Loucy (cell line): ENCODE data around the gene MARCHF11.

Experiments
- H2AFZ ChIP-seq: fragments of 200-600 bp; sonication (generic); 2 replicates; pipeline ENCODE4 v1.6.0; 2016; ENCODE audit warnings: antibody characterized with exemption, mild to moderate bottlenecking, low read length, moderate library complexity
- H3F3A ChIP-seq: fragments of 200-600 bp; 2 replicates; pipeline ENCODE4 v1.6.0; 2016; ENCODE audit warnings: antibody characterized with exemption, low read depth, mild to moderate bottlenecking
- H3K27me3 ChIP-seq: fragments of 200-600 bp; sonication (generic); 2 replicates; pipeline ENCODE4 v1.6.1; 2014; ENCODE audit warnings: low read length, mild to moderate bottlenecking; ENCODE audit not compliant: insufficient read depth, poor library complexity, severe bottlenecking
- H3K36me3 ChIP-seq: fragments of 200-600 bp; sonication (generic); 2 replicates; pipeline ENCODE4 v1.6.1; 2016; ENCODE audit warnings: low read length; ENCODE audit not compliant: insufficient read depth
- H3K4me1 ChIP-seq: fragments of 200-600 bp; sonication (generic); 2 replicates; pipeline ENCODE4 v1.5.1; 2014; ENCODE audit warnings: low read length, mild to moderate bottlenecking; ENCODE audit not compliant: insufficient read depth, poor library complexity, severe bottlenecking
- H3K4me2 ChIP-seq: fragments of 200-600 bp; sonication (generic); 2 replicates; pipeline ENCODE4 v1.6.0; 2014; ENCODE audit warnings: antibody characterized with exemption, low read length, low read depth, mild to moderate bottlenecking; ENCODE audit not compliant: poor library complexity, severe bottlenecking
- H3K4me3 ChIP-seq: fragments of 200-600 bp; sonication (generic); 2 replicates; pipeline ENCODE4 v1.5.1; 2014; ENCODE audit warnings: low read length, mild to moderate bottlenecking, mixed read lengths; ENCODE audit not compliant: poor library complexity, severe bottlenecking
- H3K79me2 ChIP-seq: fragments of 200-600 bp; sonication (generic); 2 replicates; pipeline ENCODE4 v1.6.1; 2014; ENCODE audit warnings: low read length; ENCODE audit not compliant: insufficient read depth
- H3K9ac ChIP-seq: fragments of 200-600 bp; sonication (generic); 2 replicates; pipeline ENCODE4 v1.6.0; 2014; ENCODE audit warnings: mild to moderate bottlenecking, low read depth, low read length, moderate library complexity; ENCODE audit not compliant: poor library complexity, severe bottlenecking
- H3K9me2 ChIP-seq: fragments of 200-600 bp; sonication (generic); replicated peaks from 2 replicates; pipeline ENCODE4 v1.6.1; 2016; ENCODE audit warnings: low read depth, low read length, mixed read lengths
- H3K9me3 ChIP-seq: fragments of 200-600 bp; sonication (generic); 2 replicates; pipeline ENCODE4 v1.6.1; 2014; ENCODE audit warnings: mild to moderate bottlenecking, antibody characterized with exemption, low read length, low read depth; ENCODE audit not compliant: insufficient read depth
- H4K20me1 ChIP-seq: fragments of 200-600 bp; sonication (generic); 2 replicates; pipeline ENCODE4 v1.6.0; 2014; ENCODE audit warnings: antibody characterized with exemption, low read length, mild to moderate bottlenecking; ENCODE audit not compliant: insufficient read depth, poor library complexity, severe bottlenecking
- EZH2phosphoT487 ChIP-seq: fragments of 200-600 bp; IDR thresholded peaks from 2 replicates; pipeline ENCODE4 v1.6.1; 2018; ENCODE audit warnings: antibody characterized with exemption, mild to moderate bottlenecking, moderate library complexity, borderline replicate concordance
- TF ChIP-seq, protein P1 (sequence below): fragments of 200-600 bp; sonication (generic); conservative IDR thresholded peaks from 2 replicates; pipeline ENCODE4 v1.5.1; 2014; ENCODE audit warnings: mild to moderate bottlenecking, antibody characterized with exemption, low read length

The MARCHF11 gene

GRCh38 chr5:16028708-16029107, 150.9 kb downstream of the MARCHF11 start:
- Histone ChIP-seq H3F3A (no peaks in the 10 kb centered on the region), H3K4me3 (no peak overlapping the region), H3K9ac (no peak overlapping the region), H3K9me2 (no peaks in the 10 kb centered on the region), H2AFZ (no peak overlapping the region), H4K20me1 (no peaks in the 10 kb centered on the region), H3K27me3 (no peaks in the 10 kb centered on the region), H3K36me3 (no peaks in the 10 kb centered on the region), H3K4me2 (no peak overlapping the region), H3K4me1 (no peaks in the 10 kb centered on the region), H3K9me3 (no peaks in the 10 kb centered on the region), H3K79me2 (no peaks in the 10 kb centered on the region)
- TF ChIP-seq EZH2phosphoT487: no peak
- TF ChIP-seq, protein P1, sequence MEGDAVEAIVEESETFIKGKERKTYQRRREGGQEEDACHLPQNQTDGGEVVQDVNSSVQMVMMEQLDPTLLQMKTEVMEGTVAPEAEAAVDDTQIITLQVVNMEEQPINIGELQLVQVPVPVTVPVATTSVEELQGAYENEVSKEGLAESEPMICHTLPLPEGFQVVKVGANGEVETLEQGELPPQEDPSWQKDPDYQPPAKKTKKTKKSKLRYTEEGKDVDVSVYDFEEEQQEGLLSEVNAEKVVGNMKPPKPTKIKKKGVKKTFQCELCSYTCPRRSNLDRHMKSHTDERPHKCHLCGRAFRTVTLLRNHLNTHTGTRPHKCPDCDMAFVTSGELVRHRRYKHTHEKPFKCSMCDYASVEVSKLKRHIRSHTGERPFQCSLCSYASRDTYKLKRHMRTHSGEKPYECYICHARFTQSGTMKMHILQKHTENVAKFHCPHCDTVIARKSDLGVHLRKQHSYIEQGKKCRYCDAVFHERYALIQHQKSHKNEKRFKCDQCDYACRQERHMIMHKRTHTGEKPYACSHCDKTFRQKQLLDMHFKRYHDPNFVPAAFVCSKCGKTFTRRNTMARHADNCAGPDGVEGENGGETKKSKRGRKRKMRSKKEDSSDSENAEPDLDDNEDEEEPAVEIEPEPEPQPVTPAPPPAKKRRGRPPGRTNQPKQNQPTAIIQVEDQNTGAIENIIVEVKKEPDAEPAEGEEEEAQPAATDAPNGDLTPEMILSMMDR: no peak

DNA sequence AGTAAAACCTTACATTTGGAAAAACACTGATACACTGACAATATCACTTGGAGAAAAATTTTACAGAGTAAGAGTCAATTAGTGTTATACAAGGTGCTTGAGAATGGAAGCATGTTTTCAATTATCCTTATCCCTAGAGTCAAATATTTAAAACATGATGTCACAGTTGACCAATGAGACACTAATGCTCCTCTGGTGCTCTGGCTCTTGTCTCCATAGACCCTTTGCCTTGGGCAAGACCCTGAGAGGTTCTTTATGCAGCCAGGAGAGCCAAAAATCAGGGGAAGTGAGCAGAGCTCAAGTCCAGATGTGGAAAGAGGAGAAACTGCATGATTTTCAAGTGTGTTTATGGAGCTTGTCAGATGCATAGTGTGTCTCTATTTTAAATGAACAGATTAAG, 153.9 kb downstream of the MARCHF11 start:
- Histone ChIP-seq H3K9me3 (no peaks in the 10 kb centered on the region), H3K9me2 (no peaks in the 10 kb centered on the region), H4K20me1 (no peaks in the 10 kb centered on the region), H3K4me3 (no peak overlapping the region), H3K9ac (no peak overlapping the region), H3K79me2 (no peaks in the 10 kb centered on the region), H3K36me3 (no peaks in the 10 kb centered on the region), H3K27me3 (no peaks in the 10 kb centered on the region), H3K4me2 (no peak overlapping the region), H3F3A (no peaks in the 10 kb centered on the region), H3K4me1 (no peaks in the 10 kb centered on the region), H2AFZ (no peak overlapping the region)
- no peak for TF ChIP-seq EZH2phosphoT487
- TF ChIP-seq, protein P1: no peak

DNA sequence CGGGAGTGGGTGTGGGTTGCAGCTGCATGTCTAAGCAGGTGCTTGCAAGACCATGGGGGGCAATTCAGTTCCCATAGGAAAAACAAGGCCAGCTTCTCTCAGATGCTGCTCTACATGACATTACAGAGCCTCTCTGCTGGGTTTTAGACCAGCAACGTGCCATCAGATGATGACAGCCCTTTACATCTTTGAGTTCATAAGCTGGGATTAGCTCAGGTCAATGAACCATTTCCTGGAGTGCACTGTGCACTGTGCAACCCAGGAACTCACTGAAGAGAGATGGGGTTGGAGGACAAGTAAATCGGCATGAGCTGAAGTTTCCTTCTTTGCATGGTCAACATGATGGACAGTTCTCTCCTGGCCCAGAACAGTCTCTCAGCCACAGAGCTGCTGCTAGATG, 160.6 kb downstream of the MARCHF11 start:
- no peak overlapping the region for H3K4me2 ChIP-seq

More for the DNA sequence above, 160.6 kb downstream of the MARCHF11 start:
- H3K4me3 ChIP-seq: no peak overlapping the region
- no peaks in the 10 kb centered on the region for H3K27me3 ChIP-seq
- H3F3A ChIP-seq: no peaks in the 10 kb centered on the region
- no peaks in the 10 kb centered on the region for H3K79me2 ChIP-seq
- no peaks in the 10 kb centered on the region for H3K9me3 ChIP-seq
- no peaks in the 10 kb centered on the region for H4K20me1 ChIP-seq
- H3K9ac ChIP-seq: no peak overlapping the region
- no peaks in the 10 kb centered on the region for H3K4me1 ChIP-seq
- TF ChIP-seq EZH2phosphoT487: no peak
- TF ChIP-seq, protein P1: no peak
- H2AFZ ChIP-seq: no peak overlapping the region
- H3K9me2 ChIP-seq: no peaks in the 10 kb centered on the region
- no peaks in the 10 kb centered on the region for H3K36me3 ChIP-seq
